Raji (cell line): ENCODE results near the gene C3orf20.
A peak's percentile ranks its signal among the peaks of the same experiment; 100 is the strongest.

Experiments
- POLR2A ChIP-seq: IDR thresholded peaks from 2 replicates; pipeline ENCODE4 v1.6.1; 2011; ENCODE audit warnings: low read depth, low read length, control low read depth; ENCODE audit not compliant: insufficient read depth

The C3orf20 gene

GRCh38 chr3:14680716-14681115 lies 5.8 kb downstream of the C3orf20 start:
- no peak for TF ChIP-seq POLR2A

GRCh38 chr3:14684447-14684846 lies 9.5 kb downstream of the C3orf20 start:
- TF ChIP-seq POLR2A: no peak

DNA sequence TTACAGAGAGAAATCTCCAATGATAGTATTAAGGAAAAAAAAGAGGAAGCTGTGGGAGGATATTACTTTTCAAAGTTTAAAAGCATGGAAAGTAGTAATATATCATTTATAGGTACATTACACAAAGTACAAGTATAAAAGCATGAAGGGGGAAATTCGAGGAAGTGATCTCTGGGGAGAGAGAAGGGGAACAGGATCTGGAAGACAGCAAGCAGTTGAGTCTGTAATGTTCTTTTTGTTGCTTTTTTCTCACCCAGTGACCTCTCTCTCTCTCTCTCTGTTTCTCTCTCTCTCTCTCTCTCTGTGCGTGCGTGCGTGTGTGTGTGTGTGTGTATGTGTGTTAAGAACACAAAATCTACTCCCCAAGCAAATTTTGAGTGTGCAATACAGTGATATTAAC lies 10.2 kb downstream of the C3orf20 start:
- TF ChIP-seq POLR2A: no peak

DNA sequence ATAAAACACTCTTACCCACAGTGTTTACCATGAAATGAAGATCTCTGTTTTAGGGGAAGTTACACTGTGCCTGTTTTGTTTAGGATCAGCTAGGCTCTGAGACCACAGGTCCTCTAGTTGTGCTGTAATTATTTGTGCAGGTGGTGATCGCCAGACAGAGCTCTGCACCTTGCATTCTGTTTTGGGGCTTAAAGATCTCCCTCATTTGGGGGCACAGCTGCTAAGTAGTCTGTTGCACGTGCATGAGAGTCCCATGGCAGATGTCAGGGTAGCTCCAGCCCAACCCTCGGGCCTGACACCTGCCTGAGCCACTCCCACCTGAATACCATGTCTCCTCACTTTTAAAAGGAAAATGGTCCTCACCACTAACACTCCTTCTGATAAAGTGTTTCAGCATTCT lies 12.4 kb downstream of the C3orf20 start:
- peak; percentile 44 for TF ChIP-seq POLR2A

DNA sequence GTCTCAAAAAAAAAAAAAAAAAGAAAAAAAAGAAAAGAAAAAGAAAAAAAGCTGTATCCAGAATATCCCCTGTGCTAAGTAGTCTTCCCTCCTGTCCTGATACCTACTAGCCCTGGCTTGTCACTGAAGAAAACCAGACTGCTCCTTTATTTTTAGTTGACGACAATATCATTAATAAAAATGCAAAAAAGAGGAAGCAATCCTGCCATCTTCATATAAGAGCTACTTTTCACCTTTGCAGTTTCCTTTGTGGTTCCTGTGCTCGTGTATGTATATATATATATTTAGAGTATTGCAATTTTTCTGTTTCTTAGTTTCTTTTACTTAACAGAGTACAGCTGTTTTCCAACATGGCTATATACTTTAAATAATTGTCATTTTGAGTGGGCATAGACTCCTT lies 13.6 kb downstream of the C3orf20 start:
- TF ChIP-seq POLR2A: 0 out of 2 replicates have a peak, but pooled peaks have one; percentile 12

DNA sequence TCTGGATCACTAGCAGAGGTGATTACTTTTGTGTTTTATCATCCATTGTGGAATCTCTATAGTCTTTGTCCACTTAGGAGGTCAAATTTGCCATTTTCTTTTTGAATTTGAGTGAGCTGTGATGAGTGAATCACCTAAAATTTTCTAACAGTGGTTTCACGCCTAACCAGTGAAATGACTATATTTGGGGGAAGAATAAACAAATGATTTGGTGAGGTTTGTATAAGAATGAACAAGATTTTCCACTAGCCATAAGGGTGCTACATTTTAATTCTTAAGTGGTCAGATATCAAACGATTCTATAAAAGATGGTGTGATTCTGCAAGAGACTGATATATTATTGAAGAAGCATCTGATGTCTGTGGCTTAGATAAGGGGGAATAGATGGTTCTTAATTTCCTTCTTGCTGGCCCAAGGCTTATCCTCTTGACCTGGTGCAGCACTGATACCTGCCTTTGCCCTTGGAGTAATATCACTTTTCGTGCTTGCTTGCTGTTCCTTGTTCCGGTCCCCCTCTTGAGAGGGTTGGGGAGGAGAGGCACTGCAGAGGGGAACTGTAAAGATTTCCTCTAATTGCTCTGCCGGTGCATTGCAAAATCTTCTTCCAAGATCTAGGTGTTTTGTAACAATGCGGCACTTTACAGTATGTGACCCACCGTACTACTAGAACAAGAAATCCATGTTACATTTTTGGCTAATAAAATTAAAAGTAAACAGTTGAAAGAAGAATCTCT lies 14.5 kb downstream of the C3orf20 start:
- TF ChIP-seq POLR2A: no peak; the same call in 1 of the 2 replicates

- TF ChIP-seq POLR2A: peak; percentile 5; the same call in 1 of the 2 replicates
Measured at GRCh38 chr3:14691239-14691638, 16.3 kb downstream of the C3orf20 start.

GRCh38 chr3:14691719-14692118 lies 16.8 kb downstream of the C3orf20 start:
- peak; percentile 27; the same call in 1 of the 2 replicates for TF ChIP-seq POLR2A

- no peak for TF ChIP-seq POLR2A
Measured at GRCh38 chr3:14698601-14699244, 23.8 kb downstream of the C3orf20 start.

- no peak for TF ChIP-seq POLR2A
Measured at GRCh38 chr3:14699643-14700042, 24.7 kb downstream of the C3orf20 start.

GRCh38 chr3:14700891-14701290 lies 25.9 kb downstream of the C3orf20 start:
- no peak for TF ChIP-seq POLR2A

DNA sequence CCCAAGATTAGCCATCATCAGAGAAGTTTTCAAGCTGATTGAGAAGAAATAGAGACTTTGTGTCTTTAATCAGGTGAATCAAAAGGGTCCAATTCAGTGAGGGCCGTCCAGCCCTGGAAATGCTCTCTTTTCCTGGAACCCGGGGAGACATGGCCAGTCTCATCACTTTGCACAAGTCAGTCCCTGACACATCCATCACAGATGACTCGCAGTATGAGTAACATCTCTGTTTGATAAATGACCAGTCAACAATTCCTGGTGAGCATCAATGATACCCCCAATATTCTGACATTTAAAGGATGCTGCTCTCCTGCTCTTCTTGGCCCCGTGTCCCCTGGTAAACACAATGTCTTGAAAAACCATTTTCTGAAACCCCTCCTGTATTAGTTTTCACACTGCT lies 26.7 kb downstream of the C3orf20 start:
- TF ChIP-seq POLR2A: no peak

DNA sequence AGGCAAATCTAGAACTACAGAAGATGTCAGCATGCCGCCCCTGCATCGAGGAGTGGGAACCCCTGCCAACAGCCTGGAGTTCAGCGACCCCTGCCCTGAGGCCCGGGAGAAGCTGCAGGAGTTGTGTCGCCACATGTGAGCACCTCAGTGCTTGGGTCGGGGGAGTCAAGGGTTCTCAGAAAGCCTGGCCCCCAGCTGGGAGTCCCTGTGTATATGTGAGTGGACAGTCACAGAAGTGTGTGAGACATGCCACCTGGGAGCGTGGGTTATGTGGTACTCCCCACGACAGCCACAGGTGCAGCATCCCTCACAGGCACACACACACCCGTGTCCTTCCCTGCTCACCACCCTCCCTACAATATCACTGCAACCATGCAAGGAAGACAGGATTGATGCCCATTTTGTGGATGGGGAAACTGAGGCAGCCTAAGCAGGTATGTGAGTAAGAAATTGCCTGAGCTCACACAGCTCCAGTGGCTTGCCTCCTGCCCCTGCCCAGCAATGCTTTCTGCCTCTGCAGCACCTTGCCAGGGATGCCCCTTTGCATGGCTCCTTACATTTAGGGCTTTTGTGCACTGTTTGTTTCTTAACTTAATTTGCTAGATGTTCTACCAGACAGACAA lies 28.3 kb downstream of the C3orf20 start:
- no peak for TF ChIP-seq POLR2A

- TF ChIP-seq POLR2A: no peak
Measured at GRCh38 chr3:14703791-14704190, 28.9 kb downstream of the C3orf20 start.

- TF ChIP-seq POLR2A: no peak
Measured at GRCh38 chr3:14706096-14706495, 31.2 kb downstream of the C3orf20 start.

DNA sequence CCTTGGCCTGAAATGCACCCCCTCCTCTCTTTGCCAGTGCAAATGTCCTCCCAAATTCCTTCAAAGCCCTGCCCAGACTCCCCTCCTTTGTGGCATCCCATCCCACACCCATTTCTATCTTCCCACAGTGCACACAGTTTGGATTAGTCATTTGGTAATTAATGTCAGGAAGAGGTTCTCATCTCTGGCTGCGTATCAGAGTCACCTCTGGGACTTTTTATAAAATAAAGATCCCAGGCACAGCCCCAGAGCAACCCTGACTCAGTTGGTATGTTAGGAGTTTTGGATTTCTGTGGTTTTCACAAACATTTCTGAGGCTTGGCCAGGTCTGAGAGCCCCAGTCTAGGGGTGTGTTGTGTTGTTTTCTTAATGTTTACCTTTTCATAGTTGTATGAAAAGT lies 41.6 kb downstream of the C3orf20 start:
- TF ChIP-seq POLR2A: no peak
